Stimulated activated memory B cell treated with anti-CD40 and anti-IgM and Interleukin-4, amounts not matched to agents 10 μg/mL and 1 μg/mL and 100 μg/mL, for 72 hours (primary cell): ENCODE measurements around the gene MYLK3.

Experiments used
- ATAC-seq: fragments of 150-1000 bp; cut with Tn5 transposase; 2 replicates; pipeline ENCODE4 v1.10.0; 2021
- H3K27ac Mint-ChIP-seq: one replicate; pipeline ENCODE4 v1.8.0; 2022; ENCODE audit warnings: mild to moderate bottlenecking, mixed read lengths
- H3K27me3 Mint-ChIP-seq: one replicate; pipeline ENCODE4 v1.8.0; 2022; ENCODE audit warnings: mixed read lengths
- H3K36me3 Mint-ChIP-seq: one replicate; pipeline ENCODE4 v1.8.0; 2022; ENCODE audit warnings: mixed read lengths
- H3K4me1 Mint-ChIP-seq: one replicate; pipeline ENCODE4 v1.8.0; 2022; ENCODE audit warnings: mixed read lengths
- H3K4me3 Mint-ChIP-seq: one replicate; pipeline ENCODE4 v1.8.0; 2022; ENCODE audit warnings: mild to moderate bottlenecking, moderate library complexity, mixed read lengths
- H3K9me3 Mint-ChIP-seq: one replicate; pipeline ENCODE4 v1.8.0; 2022; ENCODE audit warnings: mixed read lengths

MYLK3 gene

GRCh38 chr16:46774743-46775177 lies 26.6 kb upstream of the MYLK3 start:
- no peak for ATAC-seq
- Mint-ChIP-seq H3K4me1 (peaks cover 11% of the 10 kb centered on the region), H3K4me3 (no peak overlapping the region), H3K36me3 (no peaks in the 10 kb centered on the region), H3K27me3 (no peaks in the 10 kb centered on the region), H3K9me3 (peaks cover 2% of the 10 kb centered on the region), H3K27ac (no peak overlapping the region)

GRCh38 chr16:46772463-46772862 lies 24.3 kb upstream of the MYLK3 start:
- Mint-ChIP-seq H3K4me3 (no peak overlapping the region), H3K27me3 (no peaks in the 10 kb centered on the region), H3K36me3 (no peaks in the 10 kb centered on the region), H3K4me1 (peaks cover 11% of the 10 kb centered on the region), H3K27ac (no peak overlapping the region), H3K9me3 (no peaks in the 10 kb centered on the region)
- ATAC-seq, result no peak

- H3K4me3 Mint-ChIP-seq, result no peak overlapping the region
- no peaks in the 10 kb centered on the region for H3K9me3 Mint-ChIP-seq
- no peaks in the 10 kb centered on the region for H3K27me3 Mint-ChIP-seq
- H3K27ac Mint-ChIP-seq, result no peak overlapping the region
- ATAC-seq, result no peak
- peaks cover 15% of the 10 kb centered on the region for H3K4me1 Mint-ChIP-seq
- H3K36me3 Mint-ChIP-seq, result no peaks in the 10 kb centered on the region
Measured at GRCh38 chr16:46768809-46769208, 20.7 kb upstream of the MYLK3 start.

GRCh38 chr16:46765050-46765449 lies 16.9 kb upstream of the MYLK3 start:
- ATAC-seq, result no peak
- Mint-ChIP-seq H3K27me3 (no peaks in the 10 kb centered on the region), H3K36me3 (no peaks in the 10 kb centered on the region), H3K9me3 (no peaks in the 10 kb centered on the region), H3K4me3 (no peak overlapping the region), H3K27ac (peak overlapping the region; percentile 47), H3K4me1 (peaks cover 15% of the 10 kb centered on the region)

GRCh38 chr16:46763147-46763546 lies 15.0 kb upstream of the MYLK3 start:
- ATAC-seq, result no peak
- H3K4me1 Mint-ChIP-seq, result peaks cover 15% of the 10 kb centered on the region
- no peak overlapping the region for H3K27ac Mint-ChIP-seq
- H3K9me3 Mint-ChIP-seq, result no peaks in the 10 kb centered on the region
- no peaks in the 10 kb centered on the region for H3K36me3 Mint-ChIP-seq
- no peaks in the 10 kb centered on the region for H3K27me3 Mint-ChIP-seq
- no peak overlapping the region for H3K4me3 Mint-ChIP-seq

GRCh38 chr16:46762583-46762982 lies 14.4 kb upstream of the MYLK3 start:
- H3K4me3 Mint-ChIP-seq, result no peak overlapping the region
- no peaks in the 10 kb centered on the region for H3K9me3 Mint-ChIP-seq
- H3K27ac Mint-ChIP-seq, result no peak overlapping the region
- H3K27me3 Mint-ChIP-seq, result no peaks in the 10 kb centered on the region
- H3K4me1 Mint-ChIP-seq, result peaks cover 15% of the 10 kb centered on the region
- ATAC-seq, result no peak
- H3K36me3 Mint-ChIP-seq, result no peaks in the 10 kb centered on the region

- no peak for ATAC-seq
- no peak overlapping the region for H3K27ac Mint-ChIP-seq
- no peaks in the 10 kb centered on the region for H3K36me3 Mint-ChIP-seq
Measured at GRCh38 chr16:46759309-46759708, 11.2 kb upstream of the MYLK3 start.

GRCh38 chr16:46757339-46758050 lies 9.4 kb upstream of the MYLK3 start:
- Mint-ChIP-seq H3K36me3 (no peaks in the 10 kb centered on the region), H3K4me3 (no peak overlapping the region), H3K27ac (no peak overlapping the region), H3K9me3 (no peaks in the 10 kb centered on the region), H3K27me3 (no peaks in the 10 kb centered on the region), H3K4me1 (peaks cover 11% of the 10 kb centered on the region)
- ATAC-seq, result no peak

More at GRCh38 chr16:46759309-46759708, 11.2 kb upstream of the MYLK3 start:
- no peaks in the 10 kb centered on the region for H3K27me3 Mint-ChIP-seq
- peaks cover 11% of the 10 kb centered on the region for H3K4me1 Mint-ChIP-seq
- no peaks in the 10 kb centered on the region for H3K9me3 Mint-ChIP-seq
- no peak overlapping the region for H3K4me3 Mint-ChIP-seq

GRCh38 chr16:46756772-46757171 lies 8.6 kb upstream of the MYLK3 start:
- H3K4me3 Mint-ChIP-seq, result no peak overlapping the region
- H3K27me3 Mint-ChIP-seq, result no peaks in the 10 kb centered on the region
- ATAC-seq, result no peak
- no peaks in the 10 kb centered on the region for H3K36me3 Mint-ChIP-seq
- H3K4me1 Mint-ChIP-seq, result peaks cover 11% of the 10 kb centered on the region
- H3K27ac Mint-ChIP-seq, result no peak overlapping the region
- H3K9me3 Mint-ChIP-seq, result no peaks in the 10 kb centered on the region

- Mint-ChIP-seq H3K27ac (peak overlapping the region; percentile 37), H3K4me3 (no peak overlapping the region), H3K4me1 (peaks cover 24% of the 10 kb centered on the region), H3K27me3 (no peaks in the 10 kb centered on the region), H3K36me3 (no peaks in the 10 kb centered on the region), H3K9me3 (no peaks in the 10 kb centered on the region)
- ATAC-seq, result no peak
Measured at GRCh38 chr16:46753015-46753414, 4.9 kb upstream of the MYLK3 start.

- H3K4me3 Mint-ChIP-seq, result no peak overlapping the region
- no peak for ATAC-seq
- no peaks in the 10 kb centered on the region for H3K36me3 Mint-ChIP-seq
- H3K4me1 Mint-ChIP-seq, result peaks cover 24% of the 10 kb centered on the region
- H3K27ac Mint-ChIP-seq, result no peak overlapping the region
- no peaks in the 10 kb centered on the region for H3K9me3 Mint-ChIP-seq
- H3K27me3 Mint-ChIP-seq, result no peaks in the 10 kb centered on the region
Measured at GRCh38 chr16:46751381-46751780, 3.2 kb upstream of the MYLK3 start.

- H3K9me3 Mint-ChIP-seq, result no peaks in the 10 kb centered on the region
- no peaks in the 10 kb centered on the region for H3K36me3 Mint-ChIP-seq
- peaks cover 12% of the 10 kb centered on the region for H3K4me1 Mint-ChIP-seq
- H3K27ac Mint-ChIP-seq, result peak overlapping the region; percentile 17
- no peak overlapping the region for H3K4me3 Mint-ChIP-seq
- peak; percentile 67 for ATAC-seq
- no peaks in the 10 kb centered on the region for H3K27me3 Mint-ChIP-seq
Measured at GRCh38 chr16:46748775-46749705, 896 bp upstream of the MYLK3 start.

- Mint-ChIP-seq H3K4me3 (no peak overlapping the region), H3K27me3 (no peaks in the 10 kb centered on the region), H3K27ac (no peak overlapping the region), H3K4me1 (peaks cover 28% of the 10 kb centered on the region), H3K9me3 (no peaks in the 10 kb centered on the region), H3K36me3 (no peaks in the 10 kb centered on the region)
- ATAC-seq, result no peak
Measured at GRCh38 chr16:46746821-46747776, 1.0 kb downstream of the MYLK3 start.

- no peaks in the 10 kb centered on the region for H3K9me3 Mint-ChIP-seq
- no peak overlapping the region for H3K4me3 Mint-ChIP-seq
- no peak overlapping the region for H3K27ac Mint-ChIP-seq
Measured at GRCh38 chr16:46745617-46746016, 2.5 kb downstream of the MYLK3 start.

GRCh38 chr16:46743232-46743719 lies 4.9 kb downstream of the MYLK3 start:
- H3K4me3 Mint-ChIP-seq, result peak overlapping the region; percentile 77
- peak; percentile 75 for ATAC-seq
- peaks cover 16% of the 10 kb centered on the region for H3K4me1 Mint-ChIP-seq
- H3K27ac Mint-ChIP-seq, result peak overlapping the region; percentile 94
- H3K27me3 Mint-ChIP-seq, result no peaks in the 10 kb centered on the region
- no peaks in the 10 kb centered on the region for H3K9me3 Mint-ChIP-seq
- no peaks in the 10 kb centered on the region for H3K36me3 Mint-ChIP-seq

More at GRCh38 chr16:46745617-46746016, 2.5 kb downstream of the MYLK3 start:
- no peak for ATAC-seq
- H3K4me1 Mint-ChIP-seq, result peaks cover 28% of the 10 kb centered on the region
- no peaks in the 10 kb centered on the region for H3K36me3 Mint-ChIP-seq
- H3K27me3 Mint-ChIP-seq, result no peaks in the 10 kb centered on the region
